GM12878 (cell line): ENCODE measurements around the gene SMIM7. TPM values are rescaled to one million over a fixed set of nuclear protein-coding genes. Genes with fewer than 3 reads are reported as not detected.

Experiments used
- ATAC-seq: fragments of 200-7000 bp; cut with Tn5 transposase; 3 replicates; pipeline ENCODE4 v1.9.1; 2020; ENCODE audit warnings: mild to moderate bottlenecking, moderate library complexity
- BruUV-seq: library from RNA; stranded (reverse); fragments of 400-500 nt; replicated peaks from 2 replicates; lab custom pipeline; 2021; lab: Mats Ljungman, UMichigan
- CTCF ChIA-PET: fragments of 300-600 bp; sonication (Branson Sonifier 250); formaldehyde crosslinking; extraction: SDS; loops from one replicate; lab custom pipeline; 2021; ENCODE audit warnings: inconsistent platforms; lab: Yijun Ruan, JAX
- POLR2A ChIA-PET: fragments of 350-600 bp; formaldehyde crosslinking; extraction: SDS; loops from one replicate; lab custom pipeline; 2021; ENCODE audit warnings: inconsistent platforms; lab: Charles Lee
- RAD21 ChIA-PET: fragments of 300-600 bp; sonication (Branson Sonifier 250); formaldehyde crosslinking; loops from one replicate; lab custom pipeline; 2023; ENCODE audit warnings: antibody characterized with exemption; ENCODE audit not compliant: unreplicated experiment; lab: Charles Lee
- SMC1A ChIA-PET: fragments of 300-600 bp; sonication (Branson Sonifier 250); formaldehyde crosslinking; loops from one replicate; lab custom pipeline; 2023; ENCODE audit not compliant: unreplicated experiment, uncharacterized antibody; lab: Charles Lee
- DNase-seq: peaks from one replicate; pipeline ENCODE4 v3.0.0-alpha.2; 2011; ENCODE audit warnings: low read depth, low spot score
- FAIRE-seq: peaks from 3 replicates; lab custom pipeline; 2011; peaks lifted over from hg19 to GRCh38; lab: Jason Lieb, UNC
- H2AFZ ChIP-seq: 2 replicates; pipeline ENCODE4 v1.6.0; 2011; ENCODE audit warnings: low read depth, low read length, control low read depth; ENCODE audit not compliant: control insufficient read depth
- H3K27ac ChIP-seq: 2 replicates; pipeline ENCODE4 v1.5.1; 2011; ENCODE audit warnings: control low read depth; ENCODE audit not compliant: control insufficient read depth, insufficient read depth
- H3K27me3 ChIP-seq, 2 experiments: replicated peaks in 1 of 2; 2 replicates each; pipeline versions ENCODE4 v1.6.0 to v1.6.1; 2011; ENCODE audit warnings: low read length in 1 of 2; ENCODE audit not compliant: control insufficient read depth in 2 of 2, insufficient read depth in 2 of 2
- H3K36me3 ChIP-seq, 2 experiments: 2 replicates each; pipeline ENCODE4 v1.5.1; 2011; ENCODE audit warnings: low read length in 1 of 2; ENCODE audit not compliant: control insufficient read depth in 2 of 2, insufficient read depth in 2 of 2
- H3K4me1 ChIP-seq: 2 replicates; pipeline ENCODE4 v1.6.1; 2011; ENCODE audit warnings: mild to moderate bottlenecking, low read length, moderate library complexity, mixed read lengths; ENCODE audit not compliant: control insufficient read depth, insufficient read depth
- H3K4me2 ChIP-seq: 2 replicates; pipeline ENCODE4 v1.6.0; 2011; ENCODE audit warnings: control low read depth; ENCODE audit not compliant: control insufficient read depth, insufficient read depth
- H3K4me3 ChIP-seq: fragments of 200-600 bp; sonication (generic); 2 replicates; pipeline ENCODE4 v1.5.1; 2016
- H3K79me2 ChIP-seq: 2 replicates; pipeline ENCODE4 v1.6.0; 2011; ENCODE audit warnings: low read length; ENCODE audit not compliant: control insufficient read depth, insufficient read depth
- H3K9ac ChIP-seq: 2 replicates; pipeline ENCODE4 v1.8.0; 2011; ENCODE audit warnings: low read length, control low read depth, mixed read lengths; ENCODE audit not compliant: control insufficient read depth, insufficient read depth
- H3K9me3 ChIP-seq: replicated peaks from 3 replicates; pipeline ENCODE4 v1.5.1; 2011; ENCODE audit warnings: mild to moderate bottlenecking, low read length; ENCODE audit not compliant: control insufficient read depth, insufficient read depth
- H4K20me1 ChIP-seq: 2 replicates; pipeline ENCODE4 v1.6.0; 2011; ENCODE audit not compliant: control insufficient read depth, insufficient read depth
- BACH1 ChIP-seq: fragments of 450-650 bp; IDR thresholded peaks from 2 replicates; pipeline ENCODE4 v1.6.1; 2017; ENCODE audit warnings: mild to moderate bottlenecking, borderline replicate concordance
- CEBPB ChIP-seq, 2 experiments: fragments of 150-350 bp in 1 of 2; IDR thresholded peaks; 2 replicates each; pipeline ENCODE4 v1.6.1; 2012 to 2014; ENCODE audit warnings: low read depth in 2 of 2, low read length in 2 of 2, borderline replicate concordance in 1 of 2, inconsistent platforms in 1 of 2
- EGR1 ChIP-seq, 2 experiments: IDR thresholded peaks; 1 replicate in 1 of 2; 2 replicates in 1 of 2; pipeline ENCODE4 v1.6.1; 2011 to 2012; ENCODE audit warnings: low read depth in 2 of 2, low read length in 2 of 2, borderline replicate concordance in 1 of 2, mild to moderate bottlenecking in 1 of 2, moderate library complexity in 1 of 2
- EZH2 ChIP-seq: IDR thresholded peaks from 2 replicates; pipeline ENCODE4 v1.6.1; 2012; ENCODE audit warnings: low read depth, mild to moderate bottlenecking, control low read depth, inconsistent platforms, low read length, borderline replicate concordance; ENCODE audit not compliant: control insufficient read depth
- FOXM1 ChIP-seq: IDR thresholded peaks from 2 replicates; pipeline ENCODE4 v1.6.1; 2012; ENCODE audit warnings: low read depth, mild to moderate bottlenecking, inconsistent platforms, low read length, moderate library complexity
- GATAD2B ChIP-seq: fragments of 450-650 bp; conservative IDR thresholded peaks from 2 replicates; pipeline ENCODE4 v1.6.1; 2017; ENCODE audit warnings: low read depth, mild to moderate bottlenecking, moderate library complexity
- HDGF ChIP-seq: fragments of 450-650 bp; IDR thresholded peaks from 2 replicates; pipeline ENCODE4 v1.6.1; 2016; ENCODE audit warnings: antibody characterized with exemption
- IKZF2 ChIP-seq, 2 experiments: fragments of 450-650 bp; IDR thresholded peaks; 2 replicates each; pipeline ENCODE4 v1.6.1; 2017; ENCODE audit warnings: mild to moderate bottlenecking in 2 of 2, moderate library complexity in 2 of 2
- LARP7 ChIP-seq: fragments of 450-650 bp; IDR thresholded peaks from 2 replicates; pipeline ENCODE4 v1.6.1; 2017; ENCODE audit warnings: mild to moderate bottlenecking
- MTA2 ChIP-seq: fragments of 450-650 bp; IDR thresholded peaks from 2 replicates; pipeline ENCODE4 v1.6.1; 2016; ENCODE audit warnings: low read depth, mild to moderate bottlenecking, moderate library complexity
- NFIC ChIP-seq: IDR thresholded peaks from 2 replicates; pipeline ENCODE4 v1.6.1; 2012; ENCODE audit warnings: low read depth, mild to moderate bottlenecking, inconsistent platforms, low read length, moderate library complexity
- NR2C1 ChIP-seq: fragments of 450-650 bp; IDR thresholded peaks from 2 replicates; pipeline ENCODE4 v1.6.1; 2017; ENCODE audit warnings: antibody characterized with exemption, mild to moderate bottlenecking, moderate library complexity
- PAX8 ChIP-seq: fragments of 450-650 bp; IDR thresholded peaks from 2 replicates; pipeline ENCODE4 v1.6.1; 2017; ENCODE audit warnings: mild to moderate bottlenecking, moderate library complexity
- POU2F2 ChIP-seq: IDR thresholded peaks from 3 replicates; pipeline ENCODE4 v1.6.1; 2011; ENCODE audit warnings: low read depth, mild to moderate bottlenecking, low read length, borderline replicate concordance
- RUNX3 ChIP-seq: IDR thresholded peaks from 2 replicates; pipeline ENCODE4 v1.6.1; 2012; ENCODE audit warnings: low read length, inconsistent platforms
- SMAD1 ChIP-seq: fragments of 450-650 bp; IDR thresholded peaks from 2 replicates; pipeline ENCODE4 v1.6.1; 2018; ENCODE audit warnings: mild to moderate bottlenecking, low read depth; ENCODE audit not compliant: partially characterized antibody
- SMAD5 ChIP-seq: IDR thresholded peaks from 2 replicates; pipeline ENCODE4 v1.6.1; 2016; ENCODE audit warnings: antibody characterized with exemption, low read depth
- SP1 ChIP-seq: IDR thresholded peaks from one replicate; pipeline ENCODE4 v1.6.1; 2011; ENCODE audit warnings: low read depth, low read length
- SPI1 ChIP-seq: IDR thresholded peaks from 2 replicates; pipeline ENCODE4 v1.6.1; 2011; ENCODE audit warnings: low read depth, mild to moderate bottlenecking, low read length, moderate library complexity, borderline replicate concordance; ENCODE audit not compliant: insufficient read depth
- TCF3 ChIP-seq: IDR thresholded peaks from 2 replicates; pipeline ENCODE4 v1.6.1; 2012; ENCODE audit warnings: low read depth, mild to moderate bottlenecking, low read length, borderline replicate concordance; ENCODE audit not compliant: insufficient read depth
- YY1 ChIP-seq: IDR thresholded peaks from 2 replicates; pipeline ENCODE4 v1.6.1; 2011; ENCODE audit warnings: low read depth, mild to moderate bottlenecking, low read length
- ZNF622 ChIP-seq: fragments of 450-650 bp; IDR thresholded peaks from 2 replicates; pipeline ENCODE4 v1.6.1; 2017; ENCODE audit warnings: mild to moderate bottlenecking, inconsistent platforms
- WGBS: methylation state at CpG from one replicate; pipeline ENCODE4 v1.1.6; 2016; ENCODE audit warnings: low lambda C conversion rate; ENCODE audit not compliant: insufficient replicate concordance, insufficient coverage; ENCODE audit errors: missing lambda C conversion rate; 5-methylcytosine and 5-hydroxymethylcytosine counted together
- in situ Hi-C: fragments of 300-500 bp; cut with MboI; formaldehyde crosslinking; loops from 9 replicates; pipeline ENCODE4 v1.14.3; 2018; ENCODE audit warnings: mixed read lengths
- intact Hi-C: fragments of 100-400 bp; cut with micrococcal nuclease; formaldehyde crosslinking; loops from one replicate; pipeline ENCODE4 v1.14.2; 2022; ENCODE audit not compliant: unreplicated experiment
- polyA plus RNA-seq, 11 experiments: library from polyadenylated mRNA; depleted of rRNA in 4 of 11; unstranded in 6 of 11; stranded (reverse) in 5 of 11; fragments of >200 nt; fragmentation: Nextera tagmentation in 4 of 11; fragmentation: Illumina TruSeq in 1 of 11; extraction: Ambion mirVana in 4 of 11; extraction: Trizol in 1 of 11; gene quantifications; 1 replicate in 1 of 11; 2 replicates in 10 of 11; pipeline versions ENCODE4 v1.2.1 to v1.2.3, GENCODE V29; 2011 to 2016; ENCODE audit warnings: inconsistent platforms in 2 of 11, missing spikeins in 2 of 11, low read depth in 1 of 11
- total RNA-seq, 4 experiments: library from RNA; depleted of rRNA in 3 of 4; stranded (reverse); fragments of >200 nt in 3 of 4; fragmentation: Illumina TruSeq in 1 of 4; extraction: Trizol in 1 of 4; gene quantifications; 2 replicates each; pipeline versions ENCODE4 v1.2.1 to v1.2.3, GENCODE V29; 2013 to 2021
- TF ChIP-seq, protein P1 (sequence below): IDR thresholded peaks from 2 replicates; pipeline ENCODE4 v1.6.1; 2011; ENCODE audit warnings: borderline replicate concordance, low read depth, mild to moderate bottlenecking, moderate library complexity, mixed read lengths, low read length; ENCODE audit not compliant: insufficient read depth; ENCODE audit errors: extremely low read length

Gene SMIM7
- total and polyA plus RNA-seq, 10 of the 15 experiments (the other 5 are each of a cell fraction or from before 2014, with no cell fraction given): 45.7 to 170 (median 70.8) TPM

DNA sequence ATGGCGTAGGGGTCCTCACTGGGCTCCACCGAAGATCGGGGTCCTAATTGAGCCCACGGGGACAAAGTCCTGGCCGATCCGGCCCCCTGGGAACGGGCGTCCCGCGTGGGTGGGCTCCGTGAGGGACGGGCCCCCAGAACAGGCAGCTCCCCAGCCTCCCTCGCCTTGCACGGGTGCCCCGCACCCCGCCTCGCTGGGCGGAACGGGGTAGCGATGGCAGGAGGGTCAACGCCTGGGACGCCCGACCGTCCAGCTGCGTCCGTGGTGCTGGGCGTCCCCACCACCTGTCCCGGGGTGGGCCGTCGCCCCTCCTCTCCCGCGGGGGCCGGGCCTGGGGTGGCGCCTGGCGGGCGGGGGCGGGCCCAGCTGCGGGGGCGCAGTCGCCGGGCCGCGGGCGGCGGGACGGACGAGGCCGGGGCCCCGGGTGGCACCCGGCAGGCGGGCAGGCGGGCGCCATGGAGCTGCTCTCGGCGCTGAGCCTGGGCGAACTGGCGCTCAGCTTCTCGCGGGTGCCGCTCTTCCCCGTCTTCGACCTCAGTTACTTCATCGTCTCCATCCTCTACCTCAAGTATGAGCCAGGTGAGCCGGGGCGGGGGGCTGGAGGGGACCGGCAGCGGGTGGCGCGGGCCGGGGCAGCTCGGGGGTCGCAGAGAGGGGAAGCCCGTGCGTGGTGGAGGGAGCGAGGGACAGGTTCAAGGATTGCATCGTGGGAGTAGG, 977 bp upstream of the SMIM7 start, which contains the start of gene TMEM38A:
Gene TMEM38A, plus strand, starts transcription at position 377 of the 717 bp plus-strand sequence. Its CDS starts 79 bp downstream, at position 456.
- peaks cover 17% of the 10 kb centered on the region for H3K4me1 ChIP-seq
- DNase-seq: no peak
- peak; percentile 43 for ATAC-seq
- SMC1A ChIA-PET: interaction anchor here (0.8 to 3.9 kb wide), 5 partner anchors 11 to 132 kb away, joined by 3 to 21 read pairs (median 3); no protein-coding TSS in a partner anchor
- POLR2A ChIA-PET: interaction anchor here (0.7 to 4.9 kb wide), 14 partner anchors 21 to 490 kb away, joined by 3 to 64 read pairs (median 4); partner anchors contain the start of genes C19orf44, CALR3, MED26 and SLC35E1
- H3K27ac ChIP-seq: peak within 1 kb of the TSS; percentile 94
- H3K79me2 ChIP-seq: peaks cover 61% of the 10 kb centered on the region
- H3K27me3 ChIP-seq: no peaks in the 10 kb centered on the region
- RAD21 ChIA-PET: interaction anchor here (0.6 to 3.3 kb wide), 7 partner anchors 36 to 88 kb away, joined by 3 to 22 read pairs (median 6); partner anchors contain the start of gene SLC35E1
- intact Hi-C loops: loop anchor here (2.0 to 5.0 kb wide), 2 partner anchors 34 to 74 kb away; partner anchors contain the start of gene MED26
- CTCF ChIA-PET: interaction anchor here (0.7 to 1.9 kb wide), 5 partner anchors 37 to 216 kb away, joined by 3 to 7 read pairs (median 4); no protein-coding TSS in a partner anchor
- H3K36me3 ChIP-seq: peaks cover 4 to 24% of the 10 kb centered on the region in 2 experiments; a peak in 3 of 4 replicates
- peak within 1 kb of the TSS; percentile 99 for H3K4me2 ChIP-seq
- FAIRE-seq: no peak
- peak within 1 kb of the TSS; percentile 97 for H2AFZ ChIP-seq
- no TSS peak for BruUV-seq
- H3K9ac ChIP-seq: peak within 1 kb of the TSS; percentile 87
- peak within 1 kb of the TSS; percentile 99 for H3K4me3 ChIP-seq
- in situ Hi-C loops: no loop called here
- peaks cover 13% of the 10 kb centered on the region for H4K20me1 ChIP-seq
- WGBS: under 1% methylated on average over 40 of the region's 76 CpGs
- H3K9me3 ChIP-seq: no peaks in the 10 kb centered on the region
- TF ChIP-seq, protein P1, sequence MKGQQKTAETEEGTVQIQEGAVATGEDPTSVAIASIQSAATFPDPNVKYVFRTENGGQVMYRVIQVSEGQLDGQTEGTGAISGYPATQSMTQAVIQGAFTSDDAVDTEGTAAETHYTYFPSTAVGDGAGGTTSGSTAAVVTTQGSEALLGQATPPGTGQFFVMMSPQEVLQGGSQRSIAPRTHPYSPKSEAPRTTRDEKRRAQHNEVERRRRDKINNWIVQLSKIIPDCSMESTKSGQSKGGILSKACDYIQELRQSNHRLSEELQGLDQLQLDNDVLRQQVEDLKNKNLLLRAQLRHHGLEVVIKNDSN: no peak
- TF ChIP-seq FOXM1: no peak
- TF ChIP-seq EZH2: no peak
- TF ChIP-seq EGR1 (IDR thresholded peaks at IDR 0.05; ENCODE audit: borderline replicate concordance in 1 of 2, low read depth in 2 of 2, low read length in 2 of 2): peak in 1 of 2 experiments; percentile 89; a peak in 2 of 3 replicates
- TF ChIP-seq NFIC: no peak
- TF ChIP-seq GATAD2B: 0 out of 2 replicates have a peak, but pooled peaks have one; percentile 28
- TF ChIP-seq POU2F2: no peak
- peak; percentile 50; the same call in 1 of the 2 replicates for TF ChIP-seq YY1
- no peak for TF ChIP-seq PAX8
- no peak for TF ChIP-seq RUNX3
- peak; percentile 44; the same call in 1 of the 2 replicates for TF ChIP-seq LARP7
- no peak for TF ChIP-seq ZNF622
- no peak for TF ChIP-seq MTA2
- no peak for TF ChIP-seq CEBPB (IDR thresholded peaks at IDR 0.05; ENCODE audit: borderline replicate concordance in 1 of 2, low read depth in 2 of 2, low read length in 2 of 2)
- no peak for TF ChIP-seq SPI1
- TF ChIP-seq BACH1: 0 out of 2 replicates have a peak, but pooled peaks have one; percentile 33
- TF ChIP-seq SP1: no peak
- peak; percentile 79; the same call in 1 of the 2 replicates for TF ChIP-seq TCF3
- no peak for TF ChIP-seq HDGF
- no peak for TF ChIP-seq SMAD5
- no peak for TF ChIP-seq NR2C1
- TF ChIP-seq IKZF2 (IDR thresholded peaks at IDR 0.05): no peak
- no peak for TF ChIP-seq SMAD1
